Endothelial cell of umbilical vein (primary cell): ENCODE results near the gene NEUROG1. TPM values are rescaled to one million over a fixed set of nuclear protein-coding genes. Genes with fewer than 3 reads are reported as not detected.

Experiments
- BruUV-seq: library from RNA; stranded (reverse); fragments of 400-500 nt; replicated peaks from 2 replicates; lab custom pipeline; 2021; lab: Mats Ljungman, UMichigan
- CTCF ChIA-PET: fragments of 300-600, 350-600 bp; sonication (Branson Sonifier 250); formaldehyde crosslinking; loops from one replicate; lab custom pipeline; 2021; ENCODE audit warnings: antibody characterized with exemption, inconsistent platforms; lab: Charles Lee
- POLR2A ChIA-PET: fragments of 300-600, 350-600 bp; sonication (Branson Sonifier 250); formaldehyde crosslinking; loops from one replicate; lab custom pipeline; 2021; ENCODE audit warnings: antibody characterized with exemption, inconsistent platforms; lab: Charles Lee
- DNase-seq: peaks from one replicate; pipeline ENCODE4 v3.0.0-alpha.2; 2011; ENCODE audit warnings: low read depth, low spot score
- FAIRE-seq: peaks from 2 replicates; lab custom pipeline; 2011; peaks lifted over from hg19 to GRCh38; lab: Jason Lieb, UNC
- H2AFZ ChIP-seq: 2 replicates; pipeline ENCODE4 v1.6.0; 2012; ENCODE audit warnings: low read depth, low read length, control low read depth, inconsistent platforms
- H3K27ac ChIP-seq: 2 replicates; pipeline ENCODE4 v1.5.1; 2011; ENCODE audit warnings: low read depth, mild to moderate bottlenecking, control low read depth, low read length, moderate library complexity; ENCODE audit not compliant: insufficient read depth
- H3K27me3 ChIP-seq, 2 experiments: 2 replicates each; pipeline versions ENCODE4 v1.6.0 to v1.6.1; 2011; ENCODE audit warnings: low read length in 2 of 2, mixed read lengths in 1 of 2; ENCODE audit not compliant: control insufficient read depth in 2 of 2, insufficient read depth in 2 of 2
- H3K36me3 ChIP-seq, 2 experiments: 2 replicates in 1 of 2; 3 replicates in 1 of 2; pipeline ENCODE4 v1.5.1; 2011; ENCODE audit warnings: low read length in 2 of 2, mild to moderate bottlenecking in 1 of 2, moderate library complexity in 1 of 2; ENCODE audit not compliant: control insufficient read depth in 2 of 2, insufficient read depth in 2 of 2; ENCODE audit errors: extremely low read depth in 1 of 2
- H3K4me1 ChIP-seq: 3 replicates; pipeline ENCODE4 v1.5.1; 2011; ENCODE audit warnings: mild to moderate bottlenecking, low read length; ENCODE audit not compliant: control insufficient read depth, insufficient read depth; ENCODE audit errors: extremely low read depth
- H3K4me2 ChIP-seq: 2 replicates; pipeline ENCODE4 v1.6.1; 2011; ENCODE audit warnings: low read length, control low read depth, mixed read lengths; ENCODE audit not compliant: insufficient read depth
- H3K4me3 ChIP-seq, 3 experiments: fragments of 200-600 bp in 1 of 3; sonication (generic), shearing (Covaris generic) in 1 of 3; replicated peaks in 1 of 3; 2 replicates each; pipeline ENCODE4 v1.5.1; 2011 to 2016; ENCODE audit warnings: control low read depth in 3 of 3, low read length in 3 of 3, mild to moderate bottlenecking in 2 of 3, inconsistent platforms in 1 of 3, low read depth in 1 of 3, moderate library complexity in 1 of 3; ENCODE audit not compliant: insufficient read depth in 1 of 3
- H3K79me2 ChIP-seq: 2 replicates; pipeline ENCODE4 v1.6.0; 2012; ENCODE audit warnings: low read length, inconsistent platforms; ENCODE audit not compliant: control insufficient read depth, insufficient read depth
- H3K9ac ChIP-seq: replicated peaks from 2 replicates; pipeline ENCODE3; 2011; ENCODE audit warnings: low read length, control low read depth; ENCODE audit not compliant: insufficient read depth; ENCODE audit errors: extremely low read depth
- H3K9me1 ChIP-seq: replicated peaks from 3 replicates; pipeline ENCODE4 v1.6.0; 2011; ENCODE audit warnings: mild to moderate bottlenecking, low read length; ENCODE audit not compliant: control insufficient read depth, insufficient read depth; ENCODE audit errors: extremely low read depth
- H3K9me3 ChIP-seq: replicated peaks from 2 replicates; pipeline ENCODE4 v1.5.1; 2012; ENCODE audit warnings: low read length, inconsistent platforms; ENCODE audit not compliant: control insufficient read depth, insufficient read depth
- H4K20me1 ChIP-seq: replicated peaks from 2 replicates; pipeline ENCODE3; 2011; ENCODE audit warnings: mild to moderate bottlenecking, low read length; ENCODE audit not compliant: control insufficient read depth, insufficient read depth; ENCODE audit errors: extremely low read depth
- EZH2 ChIP-seq: IDR thresholded peaks from 2 replicates; pipeline ENCODE4 v1.6.1; 2012; ENCODE audit warnings: borderline replicate concordance, low read depth, mild to moderate bottlenecking, moderate library complexity, low read length, inconsistent platforms; ENCODE audit not compliant: severe bottlenecking
- FOS ChIP-seq: IDR thresholded peaks from 2 replicates; pipeline ENCODE4 v1.6.1; 2011; ENCODE audit warnings: mild to moderate bottlenecking, low read length, moderate library complexity, borderline replicate concordance; ENCODE audit not compliant: insufficient read depth
- GATA2 ChIP-seq: IDR thresholded peaks from 2 replicates; pipeline ENCODE4 v1.7.0; 2011; ENCODE audit warnings: low read depth, mild to moderate bottlenecking, moderate library complexity, mixed read lengths, low read length; ENCODE audit not compliant: insufficient read length, insufficient read depth
- JUN ChIP-seq: IDR thresholded peaks from 2 replicates; pipeline ENCODE4 v1.6.1; 2011; ENCODE audit warnings: borderline replicate concordance, low read depth; ENCODE audit not compliant: insufficient read length, insufficient read depth
- MYC ChIP-seq: IDR thresholded peaks from one replicate; pipeline ENCODE4 v1.6.1; 2011; ENCODE audit warnings: mild to moderate bottlenecking, low read depth, low read length
- POLR2A ChIP-seq: IDR thresholded peaks from 2 replicates; pipeline ENCODE4 v1.6.1; 2012; ENCODE audit warnings: low read depth, mild to moderate bottlenecking, control low read depth, low read length
- POLR2AphosphoS5 ChIP-seq: IDR thresholded peaks from 2 replicates; pipeline ENCODE4 v1.6.1; 2012; ENCODE audit warnings: low read depth, mild to moderate bottlenecking, control low read depth, low read length, moderate library complexity; ENCODE audit not compliant: insufficient read depth
- dilution Hi-C: fragments of 300-500 bp; cut with MboI; formaldehyde crosslinking; loops from one replicate; pipeline ENCODE4 v1.15.0; 2019; ENCODE audit warnings: low sequenced_read_pairs; ENCODE audit not compliant: extremely low pct_ligation_motif_present
- intact Hi-C: fragments of 100-400 bp; cut with micrococcal nuclease; formaldehyde crosslinking; loops from one replicate; pipeline ENCODE4 v1.10.0; 2022
- polyA plus RNA-seq, 4 experiments: library from polyadenylated mRNA; depleted of rRNA in 3 of 4; stranded (reverse) in 3 of 4; unstranded in 1 of 4; fragments of >200 nt; gene quantifications; 2 replicates each; pipeline versions ENCODE4 v1.2.1 to v1.2.3, GENCODE V29; 2011 to 2012; ENCODE audit warnings: missing spikeins in 1 of 4
- total RNA-seq: library from RNA; stranded (reverse); gene quantifications from 2 replicates; pipeline ENCODE4 v1.2.3, GENCODE V29; 2021
- TF ChIP-seq, protein P1 (sequence below), 2 donors: IDR thresholded peaks; 1 replicate in 1 of 2; 2 replicates in 1 of 2; pipeline ENCODE4 v1.5.1; 2011; ENCODE audit warnings: low read length in 2 of 2, mild to moderate bottlenecking in 2 of 2, moderate library complexity in 2 of 2, control low read depth in 1 of 2, inconsistent platforms in 1 of 2, low read depth in 1 of 2; ENCODE audit not compliant: insufficient read depth in 1 of 2; ENCODE audit errors: extremely low read depth in 1 of 2
- TF ChIP-seq, protein P2 (sequence below): IDR thresholded peaks from 2 replicates; pipeline ENCODE4 v1.6.1; 2011; ENCODE audit not compliant: insufficient read depth, insufficient read length

The NEUROG1 gene
- total and polyA plus RNA-seq, 2 donors (not counting 3 experiments of a cell fraction or from before 2014, with no cell fraction given): not detected

DNA sequence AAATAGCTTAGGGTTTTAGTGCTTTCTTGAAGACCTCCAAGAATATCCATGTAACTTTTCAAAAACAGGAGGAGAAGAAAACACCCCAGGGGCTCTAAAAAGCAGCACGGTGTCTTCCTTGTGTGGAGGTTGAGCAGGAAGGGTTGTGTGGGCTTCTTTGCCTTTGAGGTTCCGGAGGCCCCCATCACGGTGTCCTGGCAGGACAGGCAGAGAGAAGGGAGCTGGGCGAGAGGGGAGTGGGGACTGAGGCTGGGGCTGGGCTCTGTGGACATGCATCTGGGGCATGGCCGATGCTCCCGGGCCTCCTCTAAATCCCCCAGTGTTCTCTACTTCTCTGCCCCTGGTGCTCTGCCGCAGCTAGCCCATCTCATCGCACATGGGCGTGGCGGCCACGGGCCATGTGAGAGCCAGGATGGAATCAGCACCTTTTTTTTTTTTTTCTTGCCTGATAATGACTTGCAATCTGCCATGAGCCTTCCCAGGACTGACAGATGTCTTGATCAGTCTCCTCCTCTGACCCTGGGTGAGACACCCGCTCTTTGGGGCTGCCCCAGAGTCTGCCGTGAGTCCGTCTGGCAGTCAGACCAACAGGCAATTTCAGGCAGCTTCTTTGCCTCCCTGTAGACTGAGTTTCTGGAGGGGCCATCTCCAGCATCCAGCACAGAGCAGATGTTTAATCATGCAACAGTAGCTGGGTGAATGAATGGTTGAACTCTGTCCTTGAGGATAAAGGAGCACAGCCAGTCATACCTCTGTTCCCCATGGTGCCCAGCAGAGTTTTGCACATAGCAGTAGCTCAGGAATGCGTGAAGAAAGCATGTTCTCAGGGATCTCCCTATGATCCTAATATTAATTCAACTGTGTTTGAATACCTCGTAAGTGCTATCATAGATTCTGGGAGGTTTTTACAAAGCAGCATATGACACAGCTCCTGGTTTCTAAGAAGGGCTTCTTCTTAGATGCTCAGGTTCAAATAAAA is 30.9 kb upstream of the NEUROG1 start:
- BruUV-seq: no TSS peak
- dilution Hi-C loops (loop anchor here (25.0 kb wide), 1 partner anchor 104 kb away; the partner anchor contains the start of gene TIFAB), intact Hi-C loops (loop anchor here (1.0 kb wide), 3 partner anchors 100 to 109 kb away; no protein-coding TSS in a partner anchor)
- no peak overlapping the region for H2AFZ ChIP-seq
- H3K79me2 ChIP-seq: no peaks in the 10 kb centered on the region
- no peak overlapping the region for H3K4me3 ChIP-seq
- CTCF ChIA-PET: interaction anchor here (0.6 to 14.3 kb wide), 46 partner anchors 8 to 504 kb away, joined by 3 to 664 read pairs (median 4); partner anchors contain the start of genes CXCL14 and TIFAB
- TF ChIP-seq, protein P1, sequence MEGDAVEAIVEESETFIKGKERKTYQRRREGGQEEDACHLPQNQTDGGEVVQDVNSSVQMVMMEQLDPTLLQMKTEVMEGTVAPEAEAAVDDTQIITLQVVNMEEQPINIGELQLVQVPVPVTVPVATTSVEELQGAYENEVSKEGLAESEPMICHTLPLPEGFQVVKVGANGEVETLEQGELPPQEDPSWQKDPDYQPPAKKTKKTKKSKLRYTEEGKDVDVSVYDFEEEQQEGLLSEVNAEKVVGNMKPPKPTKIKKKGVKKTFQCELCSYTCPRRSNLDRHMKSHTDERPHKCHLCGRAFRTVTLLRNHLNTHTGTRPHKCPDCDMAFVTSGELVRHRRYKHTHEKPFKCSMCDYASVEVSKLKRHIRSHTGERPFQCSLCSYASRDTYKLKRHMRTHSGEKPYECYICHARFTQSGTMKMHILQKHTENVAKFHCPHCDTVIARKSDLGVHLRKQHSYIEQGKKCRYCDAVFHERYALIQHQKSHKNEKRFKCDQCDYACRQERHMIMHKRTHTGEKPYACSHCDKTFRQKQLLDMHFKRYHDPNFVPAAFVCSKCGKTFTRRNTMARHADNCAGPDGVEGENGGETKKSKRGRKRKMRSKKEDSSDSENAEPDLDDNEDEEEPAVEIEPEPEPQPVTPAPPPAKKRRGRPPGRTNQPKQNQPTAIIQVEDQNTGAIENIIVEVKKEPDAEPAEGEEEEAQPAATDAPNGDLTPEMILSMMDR (IDR thresholded peaks at IDR 0.05; ENCODE audit: extremely low read depth in 1 of 2, insufficient read depth in 1 of 2, low read depth in 1 of 2, low read length in 2 of 2): no peak
- TF ChIP-seq EZH2 (no peak), POLR2A (no peak), MYC (no peak), JUN (no peak), POLR2AphosphoS5 (no peak), GATA2 (no peak), FOS (no peak)
- TF ChIP-seq, protein P2, sequence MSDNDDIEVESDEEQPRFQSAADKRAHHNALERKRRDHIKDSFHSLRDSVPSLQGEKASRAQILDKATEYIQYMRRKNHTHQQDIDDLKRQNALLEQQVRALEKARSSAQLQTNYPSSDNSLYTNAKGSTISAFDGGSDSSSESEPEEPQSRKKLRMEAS: no peak
- no peaks in the 10 kb centered on the region for H3K4me1 ChIP-seq
- no peaks in the 10 kb centered on the region for H4K20me1 ChIP-seq
- H3K27me3 ChIP-seq: peaks cover 8 to 10% of the 10 kb centered on the region in 2 experiments
- H3K9ac ChIP-seq: no peak overlapping the region
- POLR2A ChIA-PET: no interaction called here
- H3K9me1 ChIP-seq: no peaks in the 10 kb centered on the region
- H3K27ac ChIP-seq: no peak overlapping the region
- no peak overlapping the region for H3K4me2 ChIP-seq
- H3K36me3 ChIP-seq: no peaks in the 10 kb centered on the region
- no peaks in the 10 kb centered on the region for H3K9me3 ChIP-seq
- DNase-seq: no peak
- no peak for FAIRE-seq
